ENCODE data around the gene ADD1.

DNA sequence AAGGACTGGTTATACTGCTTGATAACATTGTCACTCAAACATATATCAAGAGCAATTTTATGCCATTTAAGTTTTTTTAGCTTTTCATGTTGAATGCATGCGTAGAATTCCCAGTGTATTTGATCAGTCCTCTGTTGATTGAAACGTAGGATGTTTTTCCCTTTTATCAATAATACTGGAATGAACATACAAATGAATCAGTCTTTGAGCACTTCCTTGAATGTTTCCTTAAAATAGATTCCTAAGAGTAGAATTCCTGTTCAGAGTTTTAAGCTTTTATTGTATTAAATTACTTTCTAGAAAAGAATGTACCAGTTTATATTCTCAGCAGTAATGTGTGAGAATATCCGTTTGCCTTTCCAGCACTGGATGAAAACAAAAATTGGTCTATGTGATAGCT, 37.8 kb downstream of the ADD1 start:
- TF ChIP-seq CTCF (conservative IDR thresholded peaks at IDR 0.05 in 1 of 2, IDR thresholded peaks at IDR 0.05 in 1 of 2; ENCODE audit: low read depth in 1 of 2, low read length in 2 of 2) (no peak), EZH2 (IDR thresholded peaks at IDR 0.05; ENCODE audit: low read length, missing control alignments) (no peak)

All from fibroblast of lung (primary cell).